Epithelial cell of esophagus (primary cell): ENCODE data around the gene EXOC1L.

Experiments used
- DNase-seq: peaks from one replicate; pipeline ENCODE4 v3.0.0; 2010; ENCODE audit warnings: low read depth
- H3K4me3 ChIP-seq: 2 replicates; pipeline ENCODE4 v1.5.1; 2011; ENCODE audit warnings: mild to moderate bottlenecking, low read length, control low read depth
- TF ChIP-seq, protein P1 (sequence below): IDR thresholded peaks from 2 replicates; pipeline ENCODE4 v1.5.1; 2011; ENCODE audit warnings: low read depth, mild to moderate bottlenecking, low read length, control low read depth, inconsistent platforms; ENCODE audit not compliant: insufficient read depth; ENCODE audit errors: missing control alignments

The EXOC1L gene

DNA sequence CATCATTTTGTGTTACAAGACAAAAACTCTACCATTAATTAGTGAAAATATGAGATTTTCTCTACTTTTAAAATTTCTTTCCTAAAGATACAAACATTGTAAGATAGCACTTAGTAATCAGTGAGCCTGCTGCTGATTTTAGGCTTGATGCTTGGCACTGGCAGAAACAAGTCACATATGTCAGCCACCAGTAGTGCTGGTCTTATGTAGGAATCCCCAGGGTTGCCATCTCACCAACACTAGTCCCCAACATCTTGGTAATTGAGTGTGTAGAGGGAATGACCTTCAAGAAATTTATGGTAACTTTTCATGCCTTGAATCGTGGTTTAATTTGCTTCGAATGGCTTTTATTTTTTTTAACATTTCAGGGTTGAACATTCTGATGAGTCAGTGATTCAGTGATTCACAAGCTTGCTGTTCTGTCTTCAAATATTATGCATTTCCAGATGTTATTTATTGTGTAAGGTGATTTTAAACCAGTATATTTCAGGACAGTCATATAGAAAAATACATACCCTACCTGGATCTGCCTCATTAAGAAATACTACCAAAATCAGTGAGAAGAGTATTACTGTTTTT is 45.7 kb downstream of the EXOC1L start:
- TF ChIP-seq, protein P1, sequence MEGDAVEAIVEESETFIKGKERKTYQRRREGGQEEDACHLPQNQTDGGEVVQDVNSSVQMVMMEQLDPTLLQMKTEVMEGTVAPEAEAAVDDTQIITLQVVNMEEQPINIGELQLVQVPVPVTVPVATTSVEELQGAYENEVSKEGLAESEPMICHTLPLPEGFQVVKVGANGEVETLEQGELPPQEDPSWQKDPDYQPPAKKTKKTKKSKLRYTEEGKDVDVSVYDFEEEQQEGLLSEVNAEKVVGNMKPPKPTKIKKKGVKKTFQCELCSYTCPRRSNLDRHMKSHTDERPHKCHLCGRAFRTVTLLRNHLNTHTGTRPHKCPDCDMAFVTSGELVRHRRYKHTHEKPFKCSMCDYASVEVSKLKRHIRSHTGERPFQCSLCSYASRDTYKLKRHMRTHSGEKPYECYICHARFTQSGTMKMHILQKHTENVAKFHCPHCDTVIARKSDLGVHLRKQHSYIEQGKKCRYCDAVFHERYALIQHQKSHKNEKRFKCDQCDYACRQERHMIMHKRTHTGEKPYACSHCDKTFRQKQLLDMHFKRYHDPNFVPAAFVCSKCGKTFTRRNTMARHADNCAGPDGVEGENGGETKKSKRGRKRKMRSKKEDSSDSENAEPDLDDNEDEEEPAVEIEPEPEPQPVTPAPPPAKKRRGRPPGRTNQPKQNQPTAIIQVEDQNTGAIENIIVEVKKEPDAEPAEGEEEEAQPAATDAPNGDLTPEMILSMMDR, result no peak
- H3K4me3 ChIP-seq, result no peak overlapping the region
- peak; percentile 66 for DNase-seq

DNA sequence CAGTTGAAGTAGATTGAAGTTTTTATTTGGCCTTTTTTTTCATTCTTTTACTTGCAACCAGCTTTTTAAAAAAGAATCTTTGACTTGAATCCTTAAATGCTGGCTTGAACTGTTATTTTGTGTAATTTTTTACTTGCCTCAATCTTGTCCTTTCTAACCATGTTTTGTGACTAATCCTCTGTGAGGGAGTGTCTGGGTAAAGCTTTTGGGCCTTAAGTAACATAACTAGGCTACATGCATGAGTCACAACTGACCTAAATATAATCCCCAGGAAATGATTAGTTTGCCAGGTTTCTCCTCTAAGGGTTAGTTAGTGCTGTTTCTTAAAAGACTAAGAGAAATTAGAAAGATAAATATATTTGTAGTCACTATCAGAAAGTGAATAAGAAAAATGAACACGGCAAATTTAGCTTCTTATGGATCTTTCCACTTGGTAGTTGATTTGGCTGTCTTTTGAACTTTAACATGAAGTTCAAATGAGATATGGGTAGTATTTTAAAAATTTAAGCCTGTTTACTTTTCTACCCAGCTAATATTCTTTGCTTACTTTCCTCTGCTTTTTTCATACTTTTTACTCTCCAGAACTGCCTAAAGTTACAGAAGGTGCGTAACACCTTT is 46.8 kb downstream of the EXOC1L start:
- TF ChIP-seq, protein P1, result no peak
- peak; percentile 94 for DNase-seq
- no peak overlapping the region for H3K4me3 ChIP-seq

GRCh38 chr4:55866973-55867574 is 47.5 kb downstream of the EXOC1L start:
- DNase-seq, result peak; percentile 73
- no peak overlapping the region for H3K4me3 ChIP-seq
- TF ChIP-seq, protein P1, result peak; percentile 85

DNA sequence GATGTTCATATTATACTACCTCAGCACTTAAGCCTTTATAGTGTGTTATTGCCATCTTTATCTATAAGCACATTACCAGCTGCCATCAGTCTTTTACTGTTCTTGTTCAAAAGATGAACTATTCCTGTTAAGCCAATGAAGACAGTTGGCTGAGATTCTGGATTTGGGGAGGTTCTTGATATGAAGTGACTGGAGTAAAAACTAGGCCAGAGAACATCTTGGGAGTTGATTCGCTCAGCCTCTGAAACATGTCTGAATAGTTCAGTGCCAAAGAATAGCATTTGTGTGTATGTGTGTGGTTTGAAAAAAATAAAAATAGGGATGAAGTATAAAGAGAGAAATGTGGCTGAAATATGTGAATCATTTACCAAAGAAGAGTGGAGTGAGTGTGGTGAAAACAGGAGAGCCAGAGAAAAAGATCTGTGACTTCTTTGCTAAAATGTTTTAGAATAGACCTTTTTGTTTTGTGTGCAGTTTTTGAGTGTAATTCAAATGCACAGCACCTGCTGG is 49.0 kb downstream of the EXOC1L start:
- H3K4me3 ChIP-seq, result no peak overlapping the region
- TF ChIP-seq, protein P1, result no peak
- DNase-seq, result no peak

- no peak for DNase-seq
- no peak overlapping the region for H3K4me3 ChIP-seq
- TF ChIP-seq, protein P1, result no peak
These were observed 51.8 kb downstream of the EXOC1L start for GRCh38 chr4:55871299-55871800.

GRCh38 chr4:55874831-55875230 is 55.2 kb downstream of the EXOC1L start:
- TF ChIP-seq, protein P1, result no peak
- H3K4me3 ChIP-seq, result no peak overlapping the region
- no peak for DNase-seq

- TF ChIP-seq, protein P1, result no peak
- no peak overlapping the region for H3K4me3 ChIP-seq
- no peak for DNase-seq
These were observed 56.8 kb downstream of the EXOC1L start for GRCh38 chr4:55876387-55876786.
